ENCODE data around the gene TXNRD1. TPM values are rescaled to one million over a fixed set of nuclear protein-coding genes. Genes with fewer than 3 reads are reported as not detected.

TXNRD1 gene
- total RNA-seq, 1 experiment from 2014 or later: 327 TPM

GRCh38 chr12:104219361-104219892 is 3.8 kb downstream of the TXNRD1 start (continued):
- TF ChIP-seq, protein P1, sequence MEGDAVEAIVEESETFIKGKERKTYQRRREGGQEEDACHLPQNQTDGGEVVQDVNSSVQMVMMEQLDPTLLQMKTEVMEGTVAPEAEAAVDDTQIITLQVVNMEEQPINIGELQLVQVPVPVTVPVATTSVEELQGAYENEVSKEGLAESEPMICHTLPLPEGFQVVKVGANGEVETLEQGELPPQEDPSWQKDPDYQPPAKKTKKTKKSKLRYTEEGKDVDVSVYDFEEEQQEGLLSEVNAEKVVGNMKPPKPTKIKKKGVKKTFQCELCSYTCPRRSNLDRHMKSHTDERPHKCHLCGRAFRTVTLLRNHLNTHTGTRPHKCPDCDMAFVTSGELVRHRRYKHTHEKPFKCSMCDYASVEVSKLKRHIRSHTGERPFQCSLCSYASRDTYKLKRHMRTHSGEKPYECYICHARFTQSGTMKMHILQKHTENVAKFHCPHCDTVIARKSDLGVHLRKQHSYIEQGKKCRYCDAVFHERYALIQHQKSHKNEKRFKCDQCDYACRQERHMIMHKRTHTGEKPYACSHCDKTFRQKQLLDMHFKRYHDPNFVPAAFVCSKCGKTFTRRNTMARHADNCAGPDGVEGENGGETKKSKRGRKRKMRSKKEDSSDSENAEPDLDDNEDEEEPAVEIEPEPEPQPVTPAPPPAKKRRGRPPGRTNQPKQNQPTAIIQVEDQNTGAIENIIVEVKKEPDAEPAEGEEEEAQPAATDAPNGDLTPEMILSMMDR (IDR thresholded peaks at IDR 0.05 in 2 of 3, conservative IDR thresholded peaks at IDR 0.05 in 1 of 3; ENCODE audit: borderline replicate concordance in 1 of 3, insufficient read depth in 1 of 3, low read depth in 2 of 3, low read length in 2 of 3): no peak
- TF ChIP-seq YY1 (IDR thresholded peaks at IDR 0.05; ENCODE audit: extremely low read depth, insufficient replicate concordance, low read depth, low read length) (no peak), JUND (IDR thresholded peaks at IDR 0.05) (peak; percentile 62), SIN3A (IDR thresholded peaks at IDR 0.05; ENCODE audit: low read depth) (no peak)

DNA sequence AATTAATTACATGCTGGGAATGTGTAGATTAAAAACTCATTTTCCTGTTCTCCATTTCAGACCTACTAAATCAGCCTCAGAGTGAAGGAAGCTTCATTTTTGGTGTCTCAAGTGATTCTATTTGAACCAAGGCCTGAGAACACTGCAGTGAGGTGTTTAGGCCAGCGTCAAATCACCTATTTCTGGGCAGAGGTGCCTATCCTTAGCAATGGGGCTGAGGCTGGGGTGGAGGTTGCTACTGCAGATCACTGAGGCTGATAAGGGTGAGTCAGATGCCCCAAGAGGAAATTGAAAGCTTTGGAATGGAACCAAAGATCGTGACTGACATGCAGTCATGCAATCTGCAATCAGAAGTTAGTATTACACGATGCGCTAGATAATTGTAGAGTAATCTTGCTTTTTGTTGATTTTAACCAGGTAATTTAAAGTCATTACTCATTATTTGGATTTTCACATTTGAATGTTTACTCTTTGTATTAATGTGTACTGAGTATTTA is 4.4 kb downstream of the TXNRD1 start:
- H3K9me2 ChIP-seq (ENCODE audit: insufficient read depth): no peaks in the 10 kb centered on the region
- H3K4me1 ChIP-seq (ENCODE audit: control insufficient read depth in 1 of 2, insufficient read depth in 2 of 2, low read length in 2 of 2): peaks cover 70 to 94% of the 10 kb centered on the region in 2 experiments
- intact Hi-C loops (cut with micrococcal nuclease): loop anchor here (1.0 to 5.0 kb wide), 2 partner anchors 37 to 66 kb away; no protein-coding TSS in a partner anchor
- peak overlapping the region; percentile 71 for H3K4me2 ChIP-seq (ENCODE audit: low read length)
- ATAC-seq (peak; percentile 81), DNase-seq (ENCODE audit: low read depth, low spot score) (peak; percentile 97)
- H4K20me1 ChIP-seq (ENCODE audit: insufficient read depth): no peaks in the 10 kb centered on the region
- CTCF ChIA-PET: interaction anchor here (0.6 to 1.8 kb wide), 5 partner anchors 33 to 162 kb away, joined by 3 to 5 read pairs (median 4); no protein-coding TSS in a partner anchor
- no peaks in the 10 kb centered on the region for H3K9me3 ChIP-seq (ENCODE audit: control insufficient read depth in 1 of 2, insufficient read depth in 1 of 2, low read depth in 1 of 2, low read length in 2 of 2)
- BruUV-seq (replicated peaks): TSS peak; percentile 53
- peak overlapping the region; percentile 69 for H3K9ac ChIP-seq (ENCODE audit: low read length)
- H3K79me2 ChIP-seq (ENCODE audit: insufficient read depth, low read length): no peaks in the 10 kb centered on the region; the same call in 1 of the 2 replicates
- peak overlapping the region; percentile 99 for H3K27ac ChIP-seq (ENCODE audit: low read depth, low read length)
- POLR2A ChIA-PET: interaction anchor here (0.6 to 6.5 kb wide), 12 partner anchors 8 to 139 kb away, joined by 3 to 80 read pairs (median 4); no protein-coding TSS in a partner anchor
- H3K36me3 ChIP-seq (ENCODE audit: control insufficient read depth in 1 of 2, insufficient read depth in 2 of 2, low read length in 2 of 2): no peaks in the 10 kb centered on the region
- no peak overlapping the region for H2AFZ ChIP-seq (ENCODE audit: low read depth, low read length, poor library complexity, severe bottlenecking)
- no peaks in the 10 kb centered on the region for H3K27me3 ChIP-seq (ENCODE audit: insufficient read depth, low read length)
- H3K4me3 ChIP-seq (replicated peaks in 1 of 2; ENCODE audit: low read depth in 1 of 2, low read length in 2 of 2): peak overlapping the region in 1 of 2 experiments; percentile 29; a peak in 2 of 4 replicates
- RAD21 ChIA-PET (ENCODE audit: low non-redundant PET in 1 of 2, low total read pairs in 2 of 2, uncharacterized antibody in 2 of 2, unreplicated experiment in 2 of 2): interaction anchor here (0.5 to 1.2 kb wide), 3 partner anchors 61 to 68 kb away, joined by 3 to 4 read pairs (median 3); no protein-coding TSS in a partner anchor
- TF ChIP-seq POLR2A (IDR thresholded peaks at IDR 0.05; ENCODE audit: borderline replicate concordance, extremely low read depth, insufficient read depth, insufficient read length) (no peak), REST (IDR thresholded peaks at IDR 0.05; ENCODE audit: low read depth) (no peak), ELF1 (IDR thresholded peaks at IDR 0.05; ENCODE audit: borderline replicate concordance, low read depth) (no peak), ZBTB33 (IDR thresholded peaks at IDR 0.05; ENCODE audit: extremely low read depth, insufficient replicate concordance, low read length) (peak; percentile 30), TCF7L2 (IDR thresholded peaks at IDR 0.05; ENCODE audit: borderline replicate concordance, extremely low read depth, insufficient read depth, insufficient read length) (peak; percentile 86), FOSL1 (IDR thresholded peaks at IDR 0.05; ENCODE audit: low read depth) (peak; percentile 86), JUND (IDR thresholded peaks at IDR 0.05) (peak; percentile 93), SP1 (IDR thresholded peaks at IDR 0.05; ENCODE audit: low read depth) (peak; percentile 94), POLR2AphosphoS5 (IDR thresholded peaks at IDR 0.05; ENCODE audit: low read depth, low read length) (peak; percentile 64), ZNF274 (IDR thresholded peaks at IDR 0.05; ENCODE audit: low read depth, low read length) (no peak), SIN3A (IDR thresholded peaks at IDR 0.05; ENCODE audit: low read depth) (0 out of 2 replicates have a peak, but pooled peaks have one; percentile 68), EZH2 (IDR thresholded peaks at IDR 0.05) (no peak), ZFX (IDR thresholded peaks at IDR 0.05) (no peak)
- TF ChIP-seq, protein P2, sequence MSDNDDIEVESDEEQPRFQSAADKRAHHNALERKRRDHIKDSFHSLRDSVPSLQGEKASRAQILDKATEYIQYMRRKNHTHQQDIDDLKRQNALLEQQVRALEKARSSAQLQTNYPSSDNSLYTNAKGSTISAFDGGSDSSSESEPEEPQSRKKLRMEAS (IDR thresholded peaks at IDR 0.05): peak; percentile 85
